Measurements from ENCODE around the gene BAK1.
"Not testable (repeated sequence)": the region's sequence is repeated elsewhere in the genome, so short reads cannot be mapped to it uniquely, and the experiment has no call there.

Gene BAK1

DNA sequence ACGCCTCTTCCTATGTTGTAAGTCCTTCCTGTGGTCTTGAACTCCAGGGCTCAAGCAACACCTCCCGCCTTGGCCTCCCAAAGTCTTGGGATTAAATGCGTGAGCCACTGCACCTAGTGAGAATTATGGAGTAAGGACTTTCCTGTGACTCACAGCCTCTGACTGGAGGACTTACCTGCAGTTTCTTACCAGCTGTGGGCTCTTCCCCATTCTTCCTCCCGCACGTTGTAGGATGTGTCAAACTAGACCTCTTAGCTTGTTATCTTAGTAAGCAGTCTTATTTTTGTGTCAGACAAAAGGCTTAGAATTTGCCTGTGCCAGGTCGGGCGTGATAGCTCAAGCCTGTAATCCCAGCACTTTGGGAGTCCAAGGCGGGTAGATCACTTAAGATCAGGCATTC lies 30.9 kb downstream of the BAK1 start:
- DNase-seq, result no peak

DNA sequence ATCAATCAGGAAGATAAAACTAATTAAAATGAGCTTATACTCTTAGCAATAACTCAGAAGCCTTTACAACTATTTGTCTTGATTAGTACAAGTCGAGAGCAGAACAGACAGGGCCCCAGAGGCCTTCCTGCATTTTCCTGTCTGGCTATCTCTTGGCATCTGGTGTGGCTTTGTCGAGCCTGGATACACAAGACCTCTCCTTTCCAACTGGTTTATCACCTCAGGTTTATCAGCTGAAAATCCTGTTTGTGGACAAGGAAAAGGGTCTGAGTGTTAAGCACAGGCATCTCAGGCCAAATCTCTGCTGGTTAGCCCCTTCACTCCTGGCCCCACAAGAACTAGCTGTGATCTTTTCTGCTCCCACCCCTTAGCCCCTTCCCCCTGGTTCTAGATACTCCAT lies 32.6 kb downstream of the BAK1 start:
- DNase-seq, result no peak

DNA sequence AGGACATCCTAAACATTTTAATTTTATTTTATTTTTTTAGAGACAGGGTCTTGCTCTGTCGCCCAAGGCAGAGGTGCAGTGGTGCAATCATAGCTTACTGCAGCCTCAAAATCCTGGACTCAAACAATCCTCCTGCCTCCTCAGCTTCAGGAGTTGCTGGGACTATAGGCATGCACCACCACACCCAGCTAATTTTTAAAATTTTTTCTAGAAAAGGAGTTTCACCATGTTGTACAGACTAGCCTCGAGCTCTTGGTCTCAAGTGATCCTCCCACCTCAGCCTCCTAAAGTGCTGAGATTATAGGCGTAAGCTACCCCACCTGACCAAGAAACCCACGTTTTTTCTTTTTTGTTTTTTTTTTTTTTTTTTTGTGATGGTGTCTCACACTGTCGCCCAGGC lies 33.3 kb downstream of the BAK1 start:
- DNase-seq, result no peak

DNA sequence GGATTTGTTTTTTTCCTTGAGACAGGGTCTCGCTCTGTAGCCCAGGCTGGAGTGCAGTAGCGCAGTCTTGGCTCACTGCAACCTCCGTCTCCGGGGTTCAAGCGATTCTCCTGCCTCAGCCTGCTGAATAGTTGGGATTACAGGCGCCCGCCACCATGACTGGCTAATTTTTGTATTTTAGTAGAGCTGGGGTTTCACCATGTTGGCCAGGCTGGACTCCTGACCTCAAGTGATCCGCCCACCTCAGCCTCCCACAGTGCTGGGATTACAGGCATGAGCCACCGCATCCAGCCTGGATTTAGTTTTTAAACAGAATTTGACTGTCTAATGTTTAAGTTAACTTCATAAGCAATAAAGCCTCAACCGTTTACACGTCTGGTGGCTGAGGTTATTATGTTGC lies 34.8 kb downstream of the BAK1 start:
- DNase-seq, result not testable (repeated sequence)

DNA sequence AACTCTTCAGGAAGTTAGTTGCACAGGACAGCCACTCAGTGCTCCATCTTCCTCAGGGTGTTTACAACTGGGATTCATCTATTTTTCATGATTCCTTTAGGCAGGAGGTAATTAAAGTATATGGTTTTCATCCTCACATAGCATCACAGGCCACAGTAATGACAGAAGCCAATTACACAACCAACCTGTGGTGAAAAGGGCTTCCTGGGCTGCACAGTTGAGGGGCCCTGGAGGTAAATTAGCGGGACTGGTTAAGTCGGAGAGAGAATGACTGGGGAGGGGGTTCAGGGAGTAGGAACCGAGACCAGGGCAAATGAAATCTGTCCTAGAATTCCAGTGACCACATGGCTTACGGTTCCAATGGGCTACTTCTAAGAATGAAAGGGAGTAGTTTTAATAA lies 37.0 kb downstream of the BAK1 start:
- no peak for DNase-seq

DNA sequence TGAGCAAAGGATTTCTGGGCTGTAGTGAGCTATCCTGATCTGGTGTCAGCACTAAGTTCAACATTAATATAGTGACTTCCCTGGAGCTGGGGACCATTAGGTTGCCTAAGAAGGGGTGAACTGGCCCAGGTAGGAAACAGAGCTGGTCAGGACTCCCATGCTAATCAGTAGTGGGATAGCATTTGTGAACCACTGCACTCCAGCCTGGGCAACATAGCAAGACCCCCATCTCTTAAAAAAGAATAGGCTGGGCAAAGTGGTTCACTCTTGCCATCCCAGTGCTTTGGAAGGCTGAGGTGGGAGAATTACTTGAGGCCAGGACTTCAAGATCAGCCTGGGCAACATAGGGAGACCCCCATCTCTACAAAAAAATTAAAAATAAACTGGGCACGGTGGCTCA lies 39.3 kb downstream of the BAK1 start:
- DNase-seq, result no peak

DNA sequence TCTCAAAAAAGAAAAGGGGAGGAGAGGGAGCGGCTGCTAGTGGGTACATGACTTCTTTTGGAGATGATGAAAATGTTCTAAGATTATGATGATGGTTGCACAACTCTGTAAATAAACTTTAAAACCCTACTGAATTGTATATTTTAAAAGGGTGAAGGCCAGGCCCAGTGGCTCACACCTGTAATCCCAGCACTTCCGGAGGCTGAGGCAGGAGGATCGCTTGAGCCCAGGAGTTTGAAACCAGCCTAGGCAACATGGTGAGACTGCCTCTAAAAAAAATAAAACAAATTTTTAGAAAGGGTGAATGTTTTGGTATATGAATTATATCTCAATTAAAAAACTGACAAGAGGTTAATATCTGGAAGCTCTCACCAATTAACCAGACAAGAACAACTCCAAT lies 45.4 kb downstream of the BAK1 start:
- DNase-seq, result no peak

DNA sequence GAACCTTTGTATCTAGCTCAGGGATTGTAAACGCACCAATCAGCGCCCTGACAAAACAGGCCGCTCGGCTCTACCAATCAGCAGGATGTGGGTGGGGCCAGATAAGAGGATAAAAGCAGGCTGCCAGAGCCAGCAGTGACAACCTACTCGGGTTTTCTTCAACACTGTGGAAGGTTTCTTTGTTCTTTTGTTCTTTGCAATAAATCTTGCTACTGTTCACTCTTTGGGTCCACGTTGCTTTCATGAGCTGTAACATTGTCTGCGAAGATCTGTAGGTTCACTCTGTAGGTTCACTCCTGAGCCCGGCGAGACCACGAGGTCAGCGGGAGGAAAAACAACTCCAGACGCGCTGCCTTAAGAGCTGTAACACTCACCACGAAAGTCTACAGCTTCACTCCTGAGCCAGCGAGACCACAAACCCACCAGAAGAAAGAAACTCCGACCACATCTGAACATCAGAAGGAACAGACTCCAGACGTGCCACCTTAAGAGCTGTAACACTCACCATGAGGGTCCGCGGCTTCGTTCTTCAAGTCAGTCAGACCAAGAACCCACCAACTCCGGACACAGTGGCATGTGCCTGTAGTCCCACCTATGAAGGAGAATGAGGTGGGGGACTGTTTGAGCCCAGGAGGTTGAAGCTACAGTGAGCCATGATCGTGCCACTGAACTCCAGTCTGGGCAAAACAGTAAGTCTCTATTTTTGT lies 46.8 kb downstream of the BAK1 start:
- DNase-seq, result peak; percentile 80

DNA sequence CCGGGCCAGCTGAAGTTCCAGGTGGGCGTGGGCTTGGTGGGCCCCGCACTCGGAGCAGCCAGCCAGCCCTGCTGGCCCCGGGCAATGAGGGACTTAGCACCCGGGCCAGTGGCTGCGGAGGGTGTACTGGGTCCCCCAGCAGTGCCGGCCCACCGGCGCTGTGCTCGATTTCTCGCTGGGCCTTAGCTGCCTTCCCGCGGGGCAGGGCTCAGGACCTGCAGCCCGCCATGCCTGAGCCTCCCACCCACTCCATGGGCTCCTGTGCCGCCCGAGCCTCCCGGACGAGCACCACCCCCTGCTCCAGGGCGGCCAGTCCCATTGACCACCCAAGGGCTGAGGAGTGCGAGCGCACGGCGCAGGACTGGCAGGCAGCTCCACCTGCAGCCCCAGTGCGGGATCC lies 47.6 kb downstream of the BAK1 start:
- DNase-seq, result not testable (repeated sequence)

DNA sequence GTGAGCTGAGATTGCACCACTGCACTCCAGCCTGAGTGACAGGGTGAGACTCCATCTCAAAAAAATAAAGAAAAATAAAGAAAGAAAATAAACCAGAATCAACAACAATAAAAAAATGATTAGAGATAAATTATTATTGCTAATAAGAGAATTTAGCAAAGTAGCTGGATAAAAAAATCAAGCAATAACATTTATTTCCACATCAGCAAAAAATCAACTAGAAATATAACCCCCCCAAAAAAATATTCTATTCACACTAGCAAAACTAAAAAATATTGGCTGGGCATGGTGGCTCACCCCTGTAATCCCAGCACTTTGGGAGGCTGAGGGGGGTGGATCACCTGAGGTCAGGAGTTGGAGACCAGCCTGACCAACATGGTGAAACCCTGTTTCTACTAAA lies 49.5 kb downstream of the BAK1 start:
- not testable (repeated sequence) for DNase-seq
